K562 (cell line): ENCODE data around the gene CDKN2B-AS1. TPM values are rescaled to one million over a fixed set of nuclear protein-coding genes. Genes with fewer than 3 reads are reported as not detected.

Source experiments
- ATAC-seq: fragments of 200-7000 bp; cut with Tn5 transposase; 3 replicates; pipeline ENCODE4 v1.9.1; 2020; ENCODE audit warnings: moderate library complexity
- BruUV-seq: library from RNA; stranded (reverse); fragments of 400-500 nt; replicated peaks from 2 replicates; lab custom pipeline; 2021; lab: Mats Ljungman, UMichigan
- CTCF ChIA-PET: fragments of 300-600 bp; formaldehyde crosslinking; extraction: SDS; loops from one replicate; lab custom pipeline; 2021; ENCODE audit warnings: low intra/inter-chr PET ratio; lab: Yijun Ruan, JAX
- POLR2A ChIA-PET: fragments of 300-600, 350-650 bp; sonication (Branson Sonifier 250); formaldehyde crosslinking; extraction: SDS; loops from one replicate; lab custom pipeline; 2021; ENCODE audit warnings: antibody characterized with exemption, inconsistent platforms; lab: Yijun Ruan, JAX
- DNase-seq, 4 experiments: peaks; one replicate each; pipeline versions ENCODE4 v3.0.0 to v3.0.0-alpha.2; 2011 to 2018; ENCODE audit warnings: low spot score in 3 of 4, mixed read lengths in 3 of 4; ENCODE audit errors: extremely low read depth in 1 of 4
- FAIRE-seq: peaks from 2 replicates; lab custom pipeline; 2011; peaks lifted over from hg19 to GRCh38; lab: Jason Lieb, UNC
- H2AFZ ChIP-seq: 2 replicates; pipeline ENCODE4 v1.6.0; 2011; ENCODE audit warnings: low read depth, low read length, control low read depth, inconsistent platforms
- H3K27ac ChIP-seq: fragments of 200-600 bp; 3 replicates; pipeline ENCODE4 v1.8.0; 2011; ENCODE audit warnings: low read depth, mild to moderate bottlenecking, control low read depth, inconsistent platforms, low read length, moderate library complexity, mixed read lengths; ENCODE audit errors: extremely low read depth
- H3K27me3 ChIP-seq, 2 experiments: fragments of 300-600 bp in 1 of 2; 2 replicates in 1 of 2; 3 replicates in 1 of 2; pipeline versions ENCODE4 v1.6.0 to v1.8.0; 2011; ENCODE audit warnings: inconsistent platforms in 2 of 2, low read length in 2 of 2, mild to moderate bottlenecking in 1 of 2, mixed read lengths in 1 of 2, moderate library complexity in 1 of 2; ENCODE audit not compliant: control insufficient read depth in 2 of 2, insufficient read depth in 2 of 2
- H3K36me3 ChIP-seq: fragments of 300-600 bp; 3 replicates; pipeline ENCODE4 v1.8.0; 2011; ENCODE audit warnings: mild to moderate bottlenecking, low read length, inconsistent platforms; ENCODE audit not compliant: control insufficient read depth, insufficient read depth
- H3K4me1 ChIP-seq, 2 experiments: fragments of 200-600 bp in 1 of 2; replicated peaks in 1 of 2; 2 replicates in 1 of 2; 3 replicates in 1 of 2; pipeline versions ENCODE4 v1.5.1 to v1.8.0; 2011; ENCODE audit warnings: inconsistent platforms in 2 of 2, low read length in 2 of 2, mild to moderate bottlenecking in 1 of 2, mixed read lengths in 1 of 2, moderate library complexity in 1 of 2; ENCODE audit not compliant: control insufficient read depth in 2 of 2, insufficient read depth in 2 of 2
- H3K4me2 ChIP-seq: 2 replicates; pipeline ENCODE4 v1.6.1; 2011; ENCODE audit warnings: low read length, control low read depth, inconsistent platforms, mixed read lengths; ENCODE audit not compliant: insufficient read depth
- H3K4me3 ChIP-seq: fragments of 200-600 bp; sonication (generic), shearing (Covaris generic); 2 replicates; pipeline ENCODE4 v1.5.1; 2016; ENCODE audit warnings: control low read depth, inconsistent platforms
- H3K79me2 ChIP-seq: fragments of 200-600 bp; 3 replicates; pipeline ENCODE4 v1.8.0; 2011; ENCODE audit warnings: low read length, inconsistent platforms; ENCODE audit not compliant: control insufficient read depth, insufficient read depth
- H3K9ac ChIP-seq, 2 experiments: 2 replicates each; pipeline versions ENCODE4 v1.6.0 to v1.6.1; 2011; ENCODE audit warnings: low read depth in 2 of 2, low read length in 2 of 2, control low read depth in 1 of 2, inconsistent platforms in 1 of 2, mild to moderate bottlenecking in 1 of 2, mixed read lengths in 1 of 2; ENCODE audit not compliant: insufficient read depth in 1 of 2
- H3K9me1 ChIP-seq: one replicate; pipeline ENCODE4 v1.6.0; 2011; ENCODE audit warnings: inconsistent platforms, mild to moderate bottlenecking, low read length, moderate library complexity; ENCODE audit not compliant: control insufficient read depth, insufficient read depth
- H3K9me3 ChIP-seq: replicated peaks from 2 replicates; pipeline ENCODE4 v1.5.1; 2011; ENCODE audit warnings: low read depth, low read length, inconsistent platforms; ENCODE audit not compliant: control insufficient read depth, insufficient read depth
- H4K20me1 ChIP-seq: replicated peaks from 2 replicates; pipeline ENCODE4 v1.6.1; 2011; ENCODE audit warnings: low read length, inconsistent platforms, mixed read lengths; ENCODE audit not compliant: control insufficient read depth, insufficient read depth
- CHD1 ChIP-seq: fragments of 200-600 bp; sonication (generic); IDR thresholded peaks from one replicate; pipeline ENCODE4 v1.6.1; 2012; ENCODE audit warnings: mild to moderate bottlenecking, moderate library complexity, low read length, inconsistent platforms
- ELF4 ChIP-seq: fragments of 450-650 bp; formaldehyde crosslinking; IDR thresholded peaks from 2 replicates; pipeline ENCODE4 v1.4.0; 2022; ENCODE audit warnings: missing genetic modification characterization
- FIP1L1 ChIP-seq: fragments of 200-400 bp; formaldehyde crosslinking; IDR thresholded peaks from 2 replicates; pipeline ENCODE4 v1.6.1; 2018; ENCODE audit warnings: mild to moderate bottlenecking, low read depth, low read length; ENCODE audit not compliant: poor library complexity, severe bottlenecking
- FUS ChIP-seq: fragments of 200-400 bp; formaldehyde crosslinking; optimal IDR thresholded peaks from 2 replicates; pipeline ENCODE3; 2017; ENCODE audit warnings: low read depth, low read length
- ID3 ChIP-seq, 2 experiments: fragments of 250-450 bp in 1 of 2; fragments of 450-650 bp in 1 of 2; sonication (Bioruptor Pico) in 1 of 2; IDR thresholded peaks; 2 replicates each; pipeline versions ENCODE4 v1.6.1 to v1.8.0; 2016 to 2021; ENCODE audit warnings: mild to moderate bottlenecking in 2 of 2, moderate library complexity in 2 of 2, missing compliant biosample characterization in 1 of 2, missing genetic modification characterization in 1 of 2
- MCM3 ChIP-seq: fragments of 450-650 bp; IDR thresholded peaks from 2 replicates; pipeline ENCODE4 v1.6.1; 2016
- RBM22 ChIP-seq: fragments of 200-400 bp; formaldehyde crosslinking; IDR thresholded peaks from 2 replicates; pipeline ENCODE4 v1.6.1; 2018; ENCODE audit warnings: low read length, low read depth; ENCODE audit not compliant: poor library complexity, severe bottlenecking
- SMARCA4 ChIP-seq: fragments of 450-650 bp; IDR thresholded peaks from 2 replicates; pipeline ENCODE4 v1.6.1; 2016
- TAF7 ChIP-seq: fragments of 450-650 bp; IDR thresholded peaks from 2 replicates; pipeline ENCODE4 v1.6.1; 2016; ENCODE audit warnings: missing genetic modification characterization, missing compliant biosample characterization
- ZBTB34 ChIP-seq: fragments of 250-450 bp; sonication (Bioruptor Pico); IDR thresholded peaks from 2 replicates; pipeline ENCODE4 v1.8.0; 2021; ENCODE audit warnings: mild to moderate bottlenecking, moderate library complexity
- WGBS: fragments of 100-300 bp; shearing (Covaris generic); methylation state at CpG from one replicate; pipeline ENCODE4 v1.1.6; 2016; ENCODE audit warnings: low coverage, mixed read lengths; ENCODE audit not compliant: insufficient coverage; ENCODE audit errors: missing lambda C conversion rate; 5-methylcytosine and 5-hydroxymethylcytosine counted together
- in situ Hi-C: fragments of 300-500 bp; cut with MboI; formaldehyde crosslinking; loops from 4 replicates; pipeline ENCODE4 v1.15.0; 2018; ENCODE audit warnings: inconsistent platforms, mixed read lengths
- intact Hi-C: fragments of 100-400 bp; cut with micrococcal nuclease; formaldehyde crosslinking; loops from 2 replicates; pipeline ENCODE4 v1.14.2; 2022
- polyA plus RNA-seq, 8 experiments: library from polyadenylated mRNA; depleted of rRNA in 4 of 8; stranded (reverse) in 5 of 8; unstranded in 3 of 8; fragments of >200 nt; fragmentation: Nextera tagmentation in 2 of 8; fragmentation: Illumina TruSeq in 1 of 8; extraction: Ambion mirVana in 2 of 8; extraction: Trizol in 1 of 8; gene quantifications; 2 replicates each; pipeline versions ENCODE4 v1.2.1 to v1.2.3, GENCODE V29; 2011 to 2014; ENCODE audit warnings: inconsistent platforms in 1 of 8, missing spikeins in 1 of 8
- total RNA-seq, 7 experiments: library from RNA; depleted of rRNA in 6 of 7; stranded (reverse); fragments of >200 nt in 6 of 7; fragmentation: Illumina TruSeq in 2 of 7; extraction: Trizol in 2 of 7; gene quantifications; 2 replicates each; pipeline versions ENCODE4 v1.2.1 to v1.2.3, GENCODE V29; 2011 to 2021; ENCODE audit warnings: low replicate concordance in 1 of 7
- TF ChIP-seq, protein P1 (sequence below), 2 experiments: fragments of 150-350 bp in 1 of 2; IDR thresholded peaks; 2 replicates each; pipeline ENCODE4 v1.6.1; 2012 to 2016; ENCODE audit warnings: low read depth in 2 of 2, low read length in 2 of 2, mild to moderate bottlenecking in 1 of 2, moderate library complexity in 1 of 2
- TF ChIP-seq, protein P2 (sequence below): fragments of 450-650 bp; IDR thresholded peaks from 2 replicates; pipeline ENCODE4 v1.6.1; 2017; ENCODE audit warnings: antibody characterized with exemption
- TF ChIP-seq, protein P3 (sequence below), 2 experiments: IDR thresholded peaks; 2 replicates each; pipeline ENCODE4 v1.6.1; 2012; ENCODE audit warnings: improper control_type of control experiment in 2 of 2, low read depth in 2 of 2, low read length in 2 of 2, borderline replicate concordance in 1 of 2

The CDKN2B-AS1 gene
- total and polyA plus RNA-seq, 9 of the 15 experiments (the other 6 are each of a cell fraction or from before 2014, with no cell fraction given), result not detected

GRCh38 chr9:22097707-22098106, 103.1 kb downstream of the CDKN2B-AS1 start:
- no peaks in the 10 kb centered on the region for H4K20me1 ChIP-seq
- no peak overlapping the region for H2AFZ ChIP-seq
- no peak overlapping the region for H3K27ac ChIP-seq
- TF ChIP-seq ELF4 (CRISPR knock-in tag), result no peak
- no peak for TF ChIP-seq CHD1
- TF ChIP-seq MCM3, result no peak
- TF ChIP-seq, protein P1, sequence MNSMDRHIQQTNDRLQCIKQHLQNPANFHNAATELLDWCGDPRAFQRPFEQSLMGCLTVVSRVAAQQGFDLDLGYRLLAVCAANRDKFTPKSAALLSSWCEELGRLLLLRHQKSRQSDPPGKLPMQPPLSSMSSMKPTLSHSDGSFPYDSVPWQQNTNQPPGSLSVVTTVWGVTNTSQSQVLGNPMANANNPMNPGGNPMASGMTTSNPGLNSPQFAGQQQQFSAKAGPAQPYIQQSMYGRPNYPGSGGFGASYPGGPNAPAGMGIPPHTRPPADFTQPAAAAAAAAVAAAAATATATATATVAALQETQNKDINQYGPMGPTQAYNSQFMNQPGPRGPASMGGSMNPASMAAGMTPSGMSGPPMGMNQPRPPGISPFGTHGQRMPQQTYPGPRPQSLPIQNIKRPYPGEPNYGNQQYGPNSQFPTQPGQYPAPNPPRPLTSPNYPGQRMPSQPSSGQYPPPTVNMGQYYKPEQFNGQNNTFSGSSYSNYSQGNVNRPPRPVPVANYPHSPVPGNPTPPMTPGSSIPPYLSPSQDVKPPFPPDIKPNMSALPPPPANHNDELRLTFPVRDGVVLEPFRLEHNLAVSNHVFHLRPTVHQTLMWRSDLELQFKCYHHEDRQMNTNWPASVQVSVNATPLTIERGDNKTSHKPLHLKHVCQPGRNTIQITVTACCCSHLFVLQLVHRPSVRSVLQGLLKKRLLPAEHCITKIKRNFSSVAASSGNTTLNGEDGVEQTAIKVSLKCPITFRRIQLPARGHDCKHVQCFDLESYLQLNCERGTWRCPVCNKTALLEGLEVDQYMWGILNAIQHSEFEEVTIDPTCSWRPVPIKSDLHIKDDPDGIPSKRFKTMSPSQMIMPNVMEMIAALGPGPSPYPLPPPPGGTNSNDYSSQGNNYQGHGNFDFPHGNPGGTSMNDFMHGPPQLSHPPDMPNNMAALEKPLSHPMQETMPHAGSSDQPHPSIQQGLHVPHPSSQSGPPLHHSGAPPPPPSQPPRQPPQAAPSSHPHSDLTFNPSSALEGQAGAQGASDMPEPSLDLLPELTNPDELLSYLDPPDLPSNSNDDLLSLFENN (IDR thresholded peaks at IDR 0.05; ENCODE audit: low read depth in 2 of 2, low read length in 2 of 2), result no peak
- TF ChIP-seq SMARCA4, result no peak
- TF ChIP-seq ZBTB34 (CRISPR knock-in tag), result no peak
- no peak for TF ChIP-seq FUS
- TF ChIP-seq, protein P2, sequence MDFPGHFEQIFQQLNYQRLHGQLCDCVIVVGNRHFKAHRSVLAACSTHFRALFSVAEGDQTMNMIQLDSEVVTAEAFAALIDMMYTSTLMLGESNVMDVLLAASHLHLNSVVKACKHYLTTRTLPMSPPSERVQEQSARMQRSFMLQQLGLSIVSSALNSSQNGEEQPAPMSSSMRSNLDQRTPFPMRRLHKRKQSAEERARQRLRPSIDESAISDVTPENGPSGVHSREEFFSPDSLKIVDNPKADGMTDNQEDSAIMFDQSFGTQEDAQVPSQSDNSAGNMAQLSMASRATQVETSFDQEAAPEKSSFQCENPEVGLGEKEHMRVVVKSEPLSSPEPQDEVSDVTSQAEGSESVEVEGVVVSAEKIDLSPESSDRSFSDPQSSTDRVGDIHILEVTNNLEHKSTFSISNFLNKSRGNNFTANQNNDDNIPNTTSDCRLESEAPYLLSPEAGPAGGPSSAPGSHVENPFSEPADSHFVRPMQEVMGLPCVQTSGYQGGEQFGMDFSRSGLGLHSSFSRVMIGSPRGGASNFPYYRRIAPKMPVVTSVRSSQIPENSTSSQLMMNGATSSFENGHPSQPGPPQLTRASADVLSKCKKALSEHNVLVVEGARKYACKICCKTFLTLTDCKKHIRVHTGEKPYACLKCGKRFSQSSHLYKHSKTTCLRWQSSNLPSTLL, result no peak
- TF ChIP-seq FIP1L1, result no peak
- no peak for TF ChIP-seq TAF7
- no peak for TF ChIP-seq RBM22
- TF ChIP-seq ID3 (CRISPR knock-in tag; IDR thresholded peaks at IDR 0.05), result no peak
- no peak for TF ChIP-seq ID3 (tag; IDR thresholded peaks at IDR 0.05)
- TF ChIP-seq, protein P3, sequence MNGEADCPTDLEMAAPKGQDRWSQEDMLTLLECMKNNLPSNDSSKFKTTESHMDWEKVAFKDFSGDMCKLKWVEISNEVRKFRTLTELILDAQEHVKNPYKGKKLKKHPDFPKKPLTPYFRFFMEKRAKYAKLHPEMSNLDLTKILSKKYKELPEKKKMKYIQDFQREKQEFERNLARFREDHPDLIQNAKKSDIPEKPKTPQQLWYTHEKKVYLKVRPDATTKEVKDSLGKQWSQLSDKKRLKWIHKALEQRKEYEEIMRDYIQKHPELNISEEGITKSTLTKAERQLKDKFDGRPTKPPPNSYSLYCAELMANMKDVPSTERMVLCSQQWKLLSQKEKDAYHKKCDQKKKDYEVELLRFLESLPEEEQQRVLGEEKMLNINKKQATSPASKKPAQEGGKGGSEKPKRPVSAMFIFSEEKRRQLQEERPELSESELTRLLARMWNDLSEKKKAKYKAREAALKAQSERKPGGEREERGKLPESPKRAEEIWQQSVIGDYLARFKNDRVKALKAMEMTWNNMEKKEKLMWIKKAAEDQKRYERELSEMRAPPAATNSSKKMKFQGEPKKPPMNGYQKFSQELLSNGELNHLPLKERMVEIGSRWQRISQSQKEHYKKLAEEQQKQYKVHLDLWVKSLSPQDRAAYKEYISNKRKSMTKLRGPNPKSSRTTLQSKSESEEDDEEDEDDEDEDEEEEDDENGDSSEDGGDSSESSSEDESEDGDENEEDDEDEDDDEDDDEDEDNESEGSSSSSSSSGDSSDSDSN (IDR thresholded peaks at IDR 0.05; ENCODE audit: borderline replicate concordance in 1 of 2, low read depth in 2 of 2, low read length in 2 of 2), result no peak

More at GRCh38 chr9:22097707-22098106, 103.1 kb downstream of the CDKN2B-AS1 start:
- CTCF ChIA-PET, result no interaction called here
- no peak for FAIRE-seq
- intact Hi-C loops (no loop called here), in situ Hi-C loops (no loop called here)
- no peak overlapping the region for H3K4me2 ChIP-seq
- no peaks in the 10 kb centered on the region for H3K27me3 ChIP-seq
- H3K4me1 ChIP-seq, result no peaks in the 10 kb centered on the region
- no peaks in the 10 kb centered on the region for H3K9me3 ChIP-seq
- no peak overlapping the region for H3K9ac ChIP-seq
- no peak for DNase-seq
- H3K9me1 ChIP-seq, result no peaks in the 10 kb centered on the region
- no peaks in the 10 kb centered on the region for H3K79me2 ChIP-seq
- no TSS peak for BruUV-seq
- WGBS, result no CpG with 5 or more reads among the region's 1 CpG
- no peak overlapping the region for H3K4me3 ChIP-seq
- no peak for ATAC-seq
- H3K36me3 ChIP-seq, result no peaks in the 10 kb centered on the region
- POLR2A ChIA-PET, result no interaction called here
